ENCODE measurements around the gene PDE11A.

GRCh38 chr2:177658309-177658708, 414.3 kb downstream of the PDE11A start:
- no peak for TF ChIP-seq CTCF (IDR thresholded peaks at IDR 0.05 in 4 of 5, conservative IDR thresholded peaks at IDR 0.05 in 1 of 5)
- TF ChIP-seq POLR2A (IDR thresholded peaks at IDR 0.05) = no peak
